Cardiac ventricle fibroblast (primary cell): ENCODE data around the gene TMEM131. TPM values are rescaled to one million over a fixed set of nuclear protein-coding genes. Genes with fewer than 3 reads are reported as not detected.

ENCODE experiments used
- total RNA-seq: library from RNA; depleted of rRNA; stranded (reverse); fragments of >200 nt; gene quantifications from 2 replicates; pipeline ENCODE4 v1.2.3, GENCODE V29; 2015

Gene TMEM131, protein sequence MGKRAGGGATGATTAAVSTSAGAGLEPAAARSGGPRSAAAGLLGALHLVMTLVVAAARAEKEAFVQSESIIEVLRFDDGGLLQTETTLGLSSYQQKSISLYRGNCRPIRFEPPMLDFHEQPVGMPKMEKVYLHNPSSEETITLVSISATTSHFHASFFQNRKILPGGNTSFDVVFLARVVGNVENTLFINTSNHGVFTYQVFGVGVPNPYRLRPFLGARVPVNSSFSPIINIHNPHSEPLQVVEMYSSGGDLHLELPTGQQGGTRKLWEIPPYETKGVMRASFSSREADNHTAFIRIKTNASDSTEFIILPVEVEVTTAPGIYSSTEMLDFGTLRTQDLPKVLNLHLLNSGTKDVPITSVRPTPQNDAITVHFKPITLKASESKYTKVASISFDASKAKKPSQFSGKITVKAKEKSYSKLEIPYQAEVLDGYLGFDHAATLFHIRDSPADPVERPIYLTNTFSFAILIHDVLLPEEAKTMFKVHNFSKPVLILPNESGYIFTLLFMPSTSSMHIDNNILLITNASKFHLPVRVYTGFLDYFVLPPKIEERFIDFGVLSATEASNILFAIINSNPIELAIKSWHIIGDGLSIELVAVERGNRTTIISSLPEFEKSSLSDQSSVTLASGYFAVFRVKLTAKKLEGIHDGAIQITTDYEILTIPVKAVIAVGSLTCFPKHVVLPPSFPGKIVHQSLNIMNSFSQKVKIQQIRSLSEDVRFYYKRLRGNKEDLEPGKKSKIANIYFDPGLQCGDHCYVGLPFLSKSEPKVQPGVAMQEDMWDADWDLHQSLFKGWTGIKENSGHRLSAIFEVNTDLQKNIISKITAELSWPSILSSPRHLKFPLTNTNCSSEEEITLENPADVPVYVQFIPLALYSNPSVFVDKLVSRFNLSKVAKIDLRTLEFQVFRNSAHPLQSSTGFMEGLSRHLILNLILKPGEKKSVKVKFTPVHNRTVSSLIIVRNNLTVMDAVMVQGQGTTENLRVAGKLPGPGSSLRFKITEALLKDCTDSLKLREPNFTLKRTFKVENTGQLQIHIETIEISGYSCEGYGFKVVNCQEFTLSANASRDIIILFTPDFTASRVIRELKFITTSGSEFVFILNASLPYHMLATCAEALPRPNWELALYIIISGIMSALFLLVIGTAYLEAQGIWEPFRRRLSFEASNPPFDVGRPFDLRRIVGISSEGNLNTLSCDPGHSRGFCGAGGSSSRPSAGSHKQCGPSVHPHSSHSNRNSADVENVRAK (N-terminal part only)
- 21.8 and 26.2 TPM in 2 replicates for total RNA-seq

DNA sequence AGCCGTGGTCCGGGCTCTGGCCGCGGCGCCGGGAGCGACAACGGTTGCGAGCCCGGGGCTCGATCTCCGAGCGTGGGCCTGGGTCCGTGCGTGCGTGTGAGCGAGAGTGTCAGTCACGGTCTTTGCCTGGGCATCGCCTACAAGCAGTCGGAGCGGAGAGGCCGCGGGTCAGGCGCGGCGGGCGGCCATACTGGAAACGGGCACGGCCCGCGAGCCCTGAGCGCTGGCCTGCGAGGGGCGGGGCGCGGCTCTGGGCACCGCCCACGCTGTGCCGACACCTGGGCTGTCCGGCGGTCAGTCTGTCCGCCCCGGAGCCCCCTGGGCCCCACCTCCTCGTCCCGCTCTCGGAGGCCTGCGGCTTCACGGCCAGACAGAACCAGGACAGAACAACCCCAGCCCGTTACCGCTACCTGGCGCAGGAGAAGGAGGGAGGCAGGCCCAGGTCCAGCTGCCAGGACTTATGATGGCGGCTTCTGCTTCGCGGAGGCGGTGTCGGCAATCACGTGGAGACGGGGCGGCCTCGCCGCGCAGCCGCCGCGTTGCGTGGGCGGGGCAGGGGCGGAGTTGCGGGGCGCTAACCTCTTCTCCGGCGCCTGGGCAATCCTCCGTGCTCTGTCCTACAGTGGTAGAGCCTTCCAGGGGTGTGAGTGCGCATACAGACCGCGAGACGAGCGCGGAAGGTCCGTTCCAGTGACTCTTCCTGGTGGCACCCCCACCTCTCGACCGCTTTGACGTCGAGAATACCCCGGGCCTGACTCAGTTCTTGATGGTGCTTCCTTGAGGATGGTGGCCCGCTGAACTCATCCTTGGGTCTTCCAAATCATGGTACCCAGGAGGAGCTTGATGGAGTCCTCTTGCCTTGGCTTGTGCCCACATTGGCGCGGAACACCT is at the start of gene TMEM131:
TSS of gene TMEM131 (minus strand) at position 215 of the 891 bp plus-strand sequence. CDS start 286 bp downstream, outside the sequence.

GRCh38 chr2:97713296-97714083 is 282.3 kb downstream of the TMEM131 start, which contains the start of gene ZAP70:
Gene ZAP70, plus strand, starts transcription at chr2:97713576. Its CDS starts 10,461 bp downstream, at chr2:97724037.

Other genes with a start within 250 kb of the TMEM131 start
- not detected in 2 replicates for gene VWA3B, start 91.2 kb upstream of the TMEM131 start, total RNA-seq